ENCODE data around the gene FN1. TPM values are rescaled to one million over a fixed set of nuclear protein-coding genes. Genes with fewer than 3 reads are reported as not detected.

The FN1 gene
- total RNA-seq, 1 donor from 2014 or later = 52.0 TPM

- H2AFZ ChIP-seq (replicated peaks) = no peak overlapping the region
- no peaks in the 10 kb centered on the region for H3K4me1 ChIP-seq
- no peak overlapping the region for H3K4me3 ChIP-seq
- no peaks in the 10 kb centered on the region for H4K20me1 ChIP-seq (ENCODE audit: low read depth)
- no peak overlapping the region for H3K4me3 Mint-ChIP-seq
- no peaks in the 10 kb centered on the region for H3K79me2 ChIP-seq (ENCODE audit: low read depth)
- peaks cover 3% of the 10 kb centered on the region for H3K36me3 ChIP-seq
- no peak for DNase-seq (ENCODE audit: low spot score)
- H3K4me1 Mint-ChIP-seq = no peaks in the 10 kb centered on the region
- H3K4me2 ChIP-seq = no peak overlapping the region
- no peaks in the 10 kb centered on the region for H3F3A ChIP-seq (ENCODE audit: low read depth)
- peaks cover 2% of the 10 kb centered on the region for H3K27me3 Mint-ChIP-seq (ENCODE audit: insufficient read depth, low read depth)
- H3K27me3 ChIP-seq = no peaks in the 10 kb centered on the region
- no peak overlapping the region for H3K27ac Mint-ChIP-seq
- no peak overlapping the region for H3K9ac ChIP-seq
- H3K9me3 ChIP-seq (ENCODE audit: low read depth) = no peaks in the 10 kb centered on the region
- no peak overlapping the region for H3K27ac ChIP-seq
- TF ChIP-seq EZH2phosphoT487 (IDR thresholded peaks at IDR 0.05) (no peak), EZH2 (IDR thresholded peaks at IDR 0.05) (no peak), CTCF (IDR thresholded peaks at IDR 0.05) (no peak)
- peaks cover 36% of the 10 kb centered on the region for H3K36me3 Mint-ChIP-seq
- no peaks in the 10 kb centered on the region for H3K9me3 Mint-ChIP-seq
These were observed 13.9 kb downstream of the FN1 start for GRCh38 chr2:215421859-215422461.

- Histone ChIP-seq H3F3A (ENCODE audit: low read depth) (no peaks in the 10 kb centered on the region), H3K4me2 (no peak overlapping the region), H4K20me1 (ENCODE audit: low read depth) (no peaks in the 10 kb centered on the region), H3K79me2 (ENCODE audit: low read depth) (no peaks in the 10 kb centered on the region), H3K27me3 (no peaks in the 10 kb centered on the region), H3K9ac (no peak overlapping the region), H3K27ac (no peak overlapping the region), H3K4me1 (no peaks in the 10 kb centered on the region), H2AFZ (replicated peaks) (no peak overlapping the region), H3K4me3 (no peak overlapping the region), H3K9me3 (ENCODE audit: low read depth) (no peaks in the 10 kb centered on the region), H3K36me3 (peaks cover 3% of the 10 kb centered on the region)
- DNase-seq (ENCODE audit: low spot score) = no peak
- Mint-ChIP-seq H3K36me3 (peaks cover 30% of the 10 kb centered on the region), H3K27ac (no peak overlapping the region), H3K27me3 (ENCODE audit: insufficient read depth, low read depth) (peaks cover 2% of the 10 kb centered on the region), H3K4me3 (no peak overlapping the region), H3K9me3 (no peaks in the 10 kb centered on the region), H3K4me1 (no peaks in the 10 kb centered on the region)
- TF ChIP-seq EZH2phosphoT487 (IDR thresholded peaks at IDR 0.05) (no peak), EZH2 (IDR thresholded peaks at IDR 0.05) (no peak), CTCF (IDR thresholded peaks at IDR 0.05) (no peak)
These were observed 15.4 kb downstream of the FN1 start for GRCh38 chr2:215420471-215420935.

- no peak for DNase-seq (ENCODE audit: low spot score)
- Mint-ChIP-seq H3K36me3 (peaks cover 28% of the 10 kb centered on the region), H3K4me3 (no peak overlapping the region), H3K4me1 (no peaks in the 10 kb centered on the region), H3K9me3 (no peaks in the 10 kb centered on the region), H3K27ac (no peak overlapping the region), H3K27me3 (ENCODE audit: insufficient read depth, low read depth) (peaks cover 2% of the 10 kb centered on the region)
- Histone ChIP-seq H3K36me3 (peaks cover 3% of the 10 kb centered on the region), H3F3A (ENCODE audit: low read depth) (no peaks in the 10 kb centered on the region), H3K27me3 (no peaks in the 10 kb centered on the region), H4K20me1 (ENCODE audit: low read depth) (no peaks in the 10 kb centered on the region), H3K27ac (no peak overlapping the region), H3K4me2 (no peak overlapping the region), H3K79me2 (ENCODE audit: low read depth) (no peaks in the 10 kb centered on the region), H3K9ac (no peak overlapping the region), H2AFZ (replicated peaks) (no peak overlapping the region), H3K9me3 (ENCODE audit: low read depth) (no peaks in the 10 kb centered on the region), H3K4me3 (no peak overlapping the region), H3K4me1 (no peaks in the 10 kb centered on the region)
- TF ChIP-seq EZH2phosphoT487 (IDR thresholded peaks at IDR 0.05) (no peak), EZH2 (IDR thresholded peaks at IDR 0.05) (no peak), CTCF (IDR thresholded peaks at IDR 0.05) (no peak)
These were observed 15.9 kb downstream of the FN1 start for GRCh38 chr2:215419769-215420470.
